ENCODE data around the gene KCNT2.

The KCNT2 gene

DNA sequence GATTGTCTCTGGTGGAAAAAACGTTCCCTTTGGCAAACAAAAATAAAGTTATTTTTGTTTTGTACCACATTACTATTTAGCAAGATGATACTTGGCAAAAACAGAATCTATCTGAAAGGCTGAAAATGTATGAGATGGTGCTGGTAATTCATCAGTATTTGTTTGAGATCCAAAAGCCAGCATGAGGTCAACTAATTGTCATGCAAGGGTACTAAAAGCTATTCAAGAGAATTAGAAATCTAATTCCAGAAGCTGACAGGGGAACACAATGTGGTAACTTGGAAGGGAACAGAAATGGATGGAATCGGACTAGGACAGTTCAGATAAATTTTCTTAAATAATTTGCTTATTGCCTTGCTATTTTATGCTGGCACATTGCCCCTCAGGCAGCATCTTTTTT is 263.8 kb downstream of the KCNT2 start (continued):
- TF ChIP-seq, protein P1, sequence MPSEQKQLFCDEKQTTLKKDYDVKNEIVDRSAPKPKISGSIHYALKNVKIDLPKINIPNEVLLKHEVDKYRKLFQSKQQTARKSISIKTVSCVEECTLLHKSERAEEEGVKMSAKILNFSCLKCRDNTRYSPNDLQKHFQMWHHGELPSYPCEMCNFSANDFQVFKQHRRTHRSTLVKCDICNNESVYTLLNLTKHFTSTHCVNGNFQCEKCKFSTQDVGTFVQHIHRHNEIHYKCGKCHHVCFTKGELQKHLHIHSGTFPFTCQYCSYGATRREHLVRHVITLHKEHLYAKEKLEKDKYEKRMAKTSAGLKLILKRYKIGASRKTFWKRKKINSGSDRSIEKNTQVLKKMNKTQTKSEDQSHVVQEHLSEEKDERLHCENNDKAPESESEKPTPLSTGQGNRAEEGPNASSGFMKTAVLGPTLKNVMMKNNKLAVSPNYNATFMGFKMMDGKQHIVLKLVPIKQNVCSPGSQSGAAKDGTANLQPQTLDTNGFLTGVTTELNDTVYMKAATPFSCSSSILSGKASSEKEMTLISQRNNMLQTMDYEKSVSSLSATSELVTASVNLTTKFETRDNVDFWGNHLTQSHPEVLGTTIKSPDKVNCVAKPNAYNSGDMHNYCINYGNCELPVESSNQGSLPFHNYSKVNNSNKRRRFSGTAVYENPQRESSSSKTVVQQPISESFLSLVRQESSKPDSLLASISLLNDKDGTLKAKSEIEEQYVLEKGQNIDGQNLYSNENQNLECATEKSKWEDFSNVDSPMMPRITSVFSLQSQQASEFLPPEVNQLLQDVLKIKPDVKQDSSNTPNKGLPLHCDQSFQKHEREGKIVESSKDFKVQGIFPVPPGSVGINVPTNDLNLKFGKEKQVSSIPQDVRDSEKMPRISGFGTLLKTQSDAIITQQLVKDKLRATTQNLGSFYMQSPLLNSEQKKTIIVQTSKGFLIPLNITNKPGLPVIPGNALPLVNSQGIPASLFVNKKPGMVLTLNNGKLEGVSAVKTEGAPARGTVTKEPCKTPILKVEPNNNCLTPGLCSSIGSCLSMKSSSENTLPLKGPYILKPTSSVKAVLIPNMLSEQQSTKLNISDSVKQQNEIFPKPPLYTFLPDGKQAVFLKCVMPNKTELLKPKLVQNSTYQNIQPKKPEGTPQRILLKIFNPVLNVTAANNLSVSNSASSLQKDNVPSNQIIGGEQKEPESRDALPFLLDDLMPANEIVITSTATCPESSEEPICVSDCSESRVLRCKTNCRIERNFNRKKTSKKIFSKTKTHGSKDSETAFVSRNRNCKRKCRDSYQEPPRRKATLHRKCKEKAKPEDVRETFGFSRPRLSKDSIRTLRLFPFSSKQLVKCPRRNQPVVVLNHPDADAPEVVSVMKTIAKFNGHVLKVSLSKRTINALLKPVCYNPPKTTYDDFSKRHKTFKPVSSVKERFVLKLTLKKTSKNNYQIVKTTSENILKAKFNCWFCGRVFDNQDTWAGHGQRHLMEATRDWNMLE (tag by site-specific recombination; conservative IDR thresholded peaks at IDR 0.05; ENCODE audit: low read depth): no peak

DNA sequence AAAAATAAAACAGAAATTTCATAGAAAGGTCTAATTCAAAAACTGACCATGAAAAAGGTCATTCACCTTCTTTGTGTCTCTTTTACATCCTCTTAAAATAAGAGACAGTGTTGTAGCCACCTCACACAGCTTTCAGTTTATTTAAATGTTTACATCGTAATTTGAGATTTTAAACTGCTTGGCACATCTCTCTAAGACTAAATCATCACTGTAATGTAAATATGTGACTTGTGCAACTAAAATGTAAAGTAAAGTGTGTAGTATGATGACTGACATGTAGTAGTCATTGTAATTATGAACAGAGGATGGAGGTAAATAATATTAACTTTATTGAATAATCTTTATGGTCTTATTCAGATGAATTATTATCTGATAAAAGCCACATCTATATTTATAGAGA is 283.9 kb downstream of the KCNT2 start:
- Histone ChIP-seq H3K27ac (ENCODE audit: extremely low read depth, low read depth, low read length) (no peak overlapping the region), H3K4me1 (ENCODE audit: control insufficient read depth, insufficient read depth, low read length) (no peaks in the 10 kb centered on the region), H3K36me3 (ENCODE audit: control insufficient read depth in 2 of 2, insufficient read depth in 1 of 2, low read length in 2 of 2) (no peaks in the 10 kb centered on the region), H3K4me3 (ENCODE audit: low read depth, low read length) (no peak overlapping the region), H3K9me3 (ENCODE audit: control insufficient read depth, insufficient read depth, low read depth, low read length) (no peaks in the 10 kb centered on the region)
- CTCF ChIA-PET: no interaction called here
- POLR2A ChIA-PET: no interaction called here
- TF ChIP-seq MYNN (tag by site-specific recombination; IDR thresholded peaks at IDR 0.05; ENCODE audit: borderline replicate concordance): no peak
- TF ChIP-seq, protein P2, sequence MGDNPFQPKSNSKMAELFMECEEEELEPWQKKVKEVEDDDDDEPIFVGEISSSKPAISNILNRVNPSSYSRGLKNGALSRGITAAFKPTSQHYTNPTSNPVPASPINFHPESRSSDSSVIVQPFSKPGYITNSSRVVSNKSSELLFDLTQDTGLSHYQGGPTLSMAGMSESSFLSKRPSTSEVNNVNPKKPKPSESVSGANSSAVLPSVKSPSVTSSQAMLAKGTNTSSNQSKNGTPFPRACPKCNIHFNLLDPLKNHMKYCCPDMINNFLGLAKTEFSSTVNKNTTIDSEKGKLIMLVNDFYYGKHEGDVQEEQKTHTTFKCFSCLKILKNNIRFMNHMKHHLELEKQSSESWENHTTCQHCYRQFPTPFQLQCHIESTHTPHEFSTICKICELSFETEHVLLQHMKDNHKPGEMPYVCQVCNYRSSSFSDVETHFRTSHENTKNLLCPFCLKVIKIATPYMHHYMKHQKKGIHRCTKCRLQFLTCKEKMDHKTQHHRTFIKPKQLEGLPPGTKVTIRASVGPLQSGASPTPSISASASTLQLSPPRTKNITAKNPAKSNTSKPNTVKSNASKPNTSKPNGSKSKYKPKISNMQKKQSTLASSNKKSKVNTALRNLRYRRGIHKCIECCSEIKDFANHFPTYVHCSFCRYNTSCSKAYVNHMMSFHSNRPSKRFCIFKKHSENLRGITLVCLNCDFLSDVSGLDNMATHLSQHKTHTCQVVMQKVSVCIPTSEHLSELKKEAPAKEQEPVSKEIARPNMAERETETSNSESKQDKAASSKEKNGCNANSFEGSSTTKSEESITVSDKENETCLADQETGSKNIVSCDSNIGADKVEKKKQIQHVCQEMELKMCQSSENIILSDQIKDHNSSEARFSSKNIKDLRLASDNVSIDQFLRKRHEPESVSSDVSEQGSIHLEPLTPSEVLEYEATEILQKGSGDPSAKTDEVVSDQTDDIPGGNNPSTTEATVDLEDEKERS (tag by site-specific recombination; IDR thresholded peaks at IDR 0.05): no peak
- TF ChIP-seq SCRT2 (tag by site-specific recombination; IDR thresholded peaks at IDR 0.05): no peak
- TF ChIP-seq TRIM28 (IDR thresholded peaks at IDR 0.05; ENCODE audit: borderline replicate concordance, low read length): no peak
- no peak for TF ChIP-seq IKZF3 (tag by site-specific recombination; IDR thresholded peaks at IDR 0.05)
- TF ChIP-seq PRDM1 (tag by site-specific recombination; IDR thresholded peaks at IDR 0.05): no peak
- no peak for TF ChIP-seq HOXA7 (CRISPR knock-in tag; IDR thresholded peaks at IDR 0.05; ENCODE audit: borderline replicate concordance)
- TF ChIP-seq, protein P3, sequence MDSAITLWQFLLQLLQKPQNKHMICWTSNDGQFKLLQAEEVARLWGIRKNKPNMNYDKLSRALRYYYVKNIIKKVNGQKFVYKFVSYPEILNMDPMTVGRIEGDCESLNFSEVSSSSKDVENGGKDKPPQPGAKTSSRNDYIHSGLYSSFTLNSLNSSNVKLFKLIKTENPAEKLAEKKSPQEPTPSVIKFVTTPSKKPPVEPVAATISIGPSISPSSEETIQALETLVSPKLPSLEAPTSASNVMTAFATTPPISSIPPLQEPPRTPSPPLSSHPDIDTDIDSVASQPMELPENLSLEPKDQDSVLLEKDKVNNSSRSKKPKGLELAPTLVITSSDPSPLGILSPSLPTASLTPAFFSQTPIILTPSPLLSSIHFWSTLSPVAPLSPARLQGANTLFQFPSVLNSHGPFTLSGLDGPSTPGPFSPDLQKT (IDR thresholded peaks at IDR 0.05; ENCODE audit: borderline replicate concordance, low read depth, low read length): no peak
- TF ChIP-seq ZNF776 (tag by site-specific recombination; IDR thresholded peaks at IDR 0.05; ENCODE audit: borderline replicate concordance): no peak
- TF ChIP-seq ZNF747 (tag by site-specific recombination; IDR thresholded peaks at IDR 0.05): no peak
- TF ChIP-seq HOXD13 (CRISPR knock-in tag; IDR thresholded peaks at IDR 0.05; ENCODE audit: borderline replicate concordance): no peak

DNA sequence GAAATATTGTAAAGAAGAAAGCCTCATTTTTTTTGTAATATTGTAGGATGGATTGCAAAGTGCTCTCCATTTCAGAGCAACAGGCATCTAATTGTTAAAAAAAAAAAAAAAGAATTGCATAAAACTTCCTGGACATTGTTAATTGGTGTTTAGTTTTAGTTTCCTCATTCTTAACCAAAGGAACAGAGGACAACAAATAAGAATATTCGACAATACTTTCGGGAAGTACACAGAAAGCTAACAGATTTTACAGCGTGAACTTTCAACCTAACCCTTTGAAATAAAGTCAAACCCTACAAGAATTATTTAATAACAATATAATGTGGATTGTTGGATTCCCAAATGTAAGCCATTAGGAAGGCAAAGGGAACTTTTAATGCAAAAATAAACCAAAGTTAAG is 284.4 kb downstream of the KCNT2 start:
- Histone ChIP-seq H3K36me3 (ENCODE audit: control insufficient read depth in 2 of 2, insufficient read depth in 1 of 2, low read length in 2 of 2) (no peaks in the 10 kb centered on the region), H3K9me3 (ENCODE audit: control insufficient read depth, insufficient read depth, low read depth, low read length) (no peaks in the 10 kb centered on the region), H3K4me1 (ENCODE audit: control insufficient read depth, insufficient read depth, low read length) (no peaks in the 10 kb centered on the region), H3K27ac (ENCODE audit: extremely low read depth, low read depth, low read length) (no peak overlapping the region), H3K4me3 (ENCODE audit: low read depth, low read length) (no peak overlapping the region)
- ChIA-PET POLR2A (no interaction called here), CTCF (no interaction called here)
- TF ChIP-seq, protein P4, sequence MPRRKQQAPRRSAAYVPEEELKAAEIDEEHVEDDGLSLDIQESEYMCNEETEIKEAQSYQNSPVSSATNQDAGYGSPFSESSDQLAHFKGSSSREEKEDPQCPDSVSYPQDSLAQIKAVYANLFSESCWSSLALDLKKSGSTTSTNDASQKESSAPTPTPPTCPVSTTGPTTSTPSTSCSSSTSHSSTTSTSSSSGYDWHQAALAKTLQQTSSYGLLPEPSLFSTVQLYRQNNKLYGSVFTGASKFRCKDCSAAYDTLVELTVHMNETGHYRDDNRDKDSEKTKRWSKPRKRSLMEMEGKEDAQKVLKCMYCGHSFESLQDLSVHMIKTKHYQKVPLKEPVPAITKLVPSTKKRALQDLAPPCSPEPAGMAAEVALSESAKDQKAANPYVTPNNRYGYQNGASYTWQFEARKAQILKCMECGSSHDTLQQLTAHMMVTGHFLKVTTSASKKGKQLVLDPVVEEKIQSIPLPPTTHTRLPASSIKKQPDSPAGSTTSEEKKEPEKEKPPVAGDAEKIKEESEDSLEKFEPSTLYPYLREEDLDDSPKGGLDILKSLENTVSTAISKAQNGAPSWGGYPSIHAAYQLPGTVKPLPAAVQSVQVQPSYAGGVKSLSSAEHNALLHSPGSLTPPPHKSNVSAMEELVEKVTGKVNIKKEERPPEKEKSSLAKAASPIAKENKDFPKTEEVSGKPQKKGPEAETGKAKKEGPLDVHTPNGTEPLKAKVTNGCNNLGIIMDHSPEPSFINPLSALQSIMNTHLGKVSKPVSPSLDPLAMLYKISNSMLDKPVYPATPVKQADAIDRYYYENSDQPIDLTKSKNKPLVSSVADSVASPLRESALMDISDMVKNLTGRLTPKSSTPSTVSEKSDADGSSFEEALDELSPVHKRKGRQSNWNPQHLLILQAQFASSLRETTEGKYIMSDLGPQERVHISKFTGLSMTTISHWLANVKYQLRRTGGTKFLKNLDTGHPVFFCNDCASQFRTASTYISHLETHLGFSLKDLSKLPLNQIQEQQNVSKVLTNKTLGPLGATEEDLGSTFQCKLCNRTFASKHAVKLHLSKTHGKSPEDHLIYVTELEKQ (tag by site-specific recombination; IDR thresholded peaks at IDR 0.05; ENCODE audit: borderline replicate concordance): no peak
- TF ChIP-seq ZNF266 (tag by site-specific recombination; IDR thresholded peaks at IDR 0.05; ENCODE audit: low read depth) (no peak), ZNF837 (tag by site-specific recombination; IDR thresholded peaks at IDR 0.05) (no peak), ZNF274 (IDR thresholded peaks at IDR 0.05; ENCODE audit: low read length) (no peak), ZNF274 (tag by site-specific recombination; IDR thresholded peaks at IDR 0.05; ENCODE audit: borderline replicate concordance) (no peak), ZBTB8A (tag by site-specific recombination; IDR thresholded peaks at IDR 0.05) (no peak), ZNF654 (tag by site-specific recombination; IDR thresholded peaks at IDR 0.05; ENCODE audit: low read depth) (no peak), TCF7L2 (IDR thresholded peaks at IDR 0.05; ENCODE audit: borderline replicate concordance, low read depth, low read length) (no peak)
- TF ChIP-seq, protein P5, sequence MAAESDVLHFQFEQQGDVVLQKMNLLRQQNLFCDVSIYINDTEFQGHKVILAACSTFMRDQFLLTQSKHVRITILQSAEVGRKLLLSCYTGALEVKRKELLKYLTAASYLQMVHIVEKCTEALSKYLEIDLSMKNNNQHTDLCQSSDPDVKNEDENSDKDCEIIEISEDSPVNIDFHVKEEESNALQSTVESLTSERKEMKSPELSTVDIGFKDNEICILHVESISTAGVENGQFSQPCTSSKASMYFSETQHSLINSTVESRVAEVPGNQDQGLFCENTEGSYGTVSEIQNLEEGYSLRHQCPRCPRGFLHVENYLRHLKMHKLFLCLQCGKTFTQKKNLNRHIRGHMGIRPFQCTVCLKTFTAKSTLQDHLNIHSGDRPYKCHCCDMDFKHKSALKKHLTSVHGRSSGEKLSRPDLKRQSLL (tag by site-specific recombination; IDR thresholded peaks at IDR 0.05): no peak
